Adrenal gland (tissue), 12 donors: ENCODE data around the gene TRIM27. TPM values are rescaled to one million over a fixed set of nuclear protein-coding genes. Genes with fewer than 3 reads are reported as not detected.

Source experiments
- DNase-seq, 7 donors: peaks; one replicate each; pipeline ENCODE4 v3.0.0-alpha.2; 2019 to 2020
- H3K27ac ChIP-seq, 5 donors: fragments of 200-600 bp; sonication (generic) in 4 of 5; 1 replicate in 3 of 5; 2 replicates in 2 of 5; pipeline versions ENCODE4 v1.5.1 to v1.8.0; 2016 to 2020; ENCODE audit warnings: mild to moderate bottlenecking in 1 of 5
- H3K27me3 ChIP-seq: fragments of 200-600 bp; 2 replicates; pipeline ENCODE4 v1.8.0; 2021
- H3K36me3 ChIP-seq, 2 donors: fragments of 200-600 bp; replicated peaks in 1 of 2; 1 replicate in 1 of 2; 2 replicates in 1 of 2; pipeline versions ENCODE4 v1.5.1 to v1.8.0; 2018 to 2022
- H3K4me1 ChIP-seq, 2 donors: fragments of 200-600 bp; replicated peaks in 1 of 2; 1 replicate in 1 of 2; 2 replicates in 1 of 2; pipeline versions ENCODE4 v1.5.1 to v1.8.0; 2018 to 2021
- H3K4me3 ChIP-seq, 4 donors: fragments of 200-600 bp; sonication (generic) in 3 of 4; one replicate each; pipeline ENCODE4 v1.5.1; 2016 to 2018
- H3K9me3 ChIP-seq, 3 donors: fragments of 200-600 bp; sonication (generic) in 1 of 3; replicated peaks in 1 of 3; 1 replicate in 2 of 3; 2 replicates in 1 of 3; pipeline versions ENCODE4 v1.5.1 to v1.8.0; 2016 to 2021
- POLR2A ChIP-seq, 2 donors: fragments of 450-650 bp; IDR thresholded peaks; one replicate each; pipeline ENCODE4 v1.6.1; 2017; ENCODE audit warnings: antibody characterized with exemption in 2 of 2, mild to moderate bottlenecking in 2 of 2, moderate library complexity in 1 of 2
- WGBS, 4 donors: extraction: QIAGEN DNeasy Blood & Tissue Kit in 2 of 4; methylation state at CpG; one replicate each; pipeline versions ENCODE4 v1.1.5 to v1.1.7; 2013 to 2017; 5-methylcytosine and 5-hydroxymethylcytosine counted together
- intact Hi-C, 2 donors: fragments of 100-400 bp; cut with DNase I; formaldehyde crosslinking; loops; one replicate each; pipeline versions ENCODE4 v1.14.1 to v1.15.0; 2022 to 2023
- polyA plus RNA-seq, 3 donors: library from polyadenylated mRNA; stranded (reverse); fragments of 200-250 nt in 2 of 3; fragments of 350-450 nt in 1 of 3; fragmentation: Illumina TruSeq in 1 of 3; extraction: RNeasy Lipid Tissue Mini Kit (QIAGEN cat#74804) in 1 of 3; gene quantifications; one replicate each; pipeline ENCODE4 v1.2.3, GENCODE V29; 2013 to 2014
- total RNA-seq, 9 donors: library from RNA; depleted of rRNA in 4 of 9; stranded (reverse); fragments of >200 nt in 4 of 9; fragments of 120-200 nt in 1 of 9; fragmentation: NEBNext Ultra II Directional in 1 of 9; extraction: Animal tissue kit (Norgen Biotek cat#: 25700) in 1 of 9; gene quantifications; one replicate each; pipeline versions ENCODE4 v1.1.0 to v1.2.4, GENCODE V29; 2013 to 2023
- TF ChIP-seq, protein P1 (sequence below), 6 experiments: fragments of 450-650 bp in 4 of 6; fragments of 200-600 bp in 2 of 6; sonication (generic) in 1 of 6; IDR thresholded peaks; 1 replicate in 5 of 6; 2 replicates in 1 of 6; pipeline versions ENCODE4 v1.5.1 to v1.8.0; 2016 to 2021; ENCODE audit warnings: antibody characterized with exemption in 6 of 6, mild to moderate bottlenecking in 2 of 6, moderate library complexity in 1 of 6
- donor health status: healthy with polysubstance abuse.
- donor health status: Bipolar disorder and iron deficiency.
- donor health status: DM: yes; HTN: yes; CAD: no.
- donor health status: DM: no; HTN: no; CAD: no.
- donor health status: DM: no; HTN: no; CAD: no.
- donor health status: DM: yes; HTN: yes; CAD: no.

TRIM27 gene
- total and polyA plus RNA-seq, 12 donors = 38.3 to 72.2 (median 49.7) TPM

DNA sequence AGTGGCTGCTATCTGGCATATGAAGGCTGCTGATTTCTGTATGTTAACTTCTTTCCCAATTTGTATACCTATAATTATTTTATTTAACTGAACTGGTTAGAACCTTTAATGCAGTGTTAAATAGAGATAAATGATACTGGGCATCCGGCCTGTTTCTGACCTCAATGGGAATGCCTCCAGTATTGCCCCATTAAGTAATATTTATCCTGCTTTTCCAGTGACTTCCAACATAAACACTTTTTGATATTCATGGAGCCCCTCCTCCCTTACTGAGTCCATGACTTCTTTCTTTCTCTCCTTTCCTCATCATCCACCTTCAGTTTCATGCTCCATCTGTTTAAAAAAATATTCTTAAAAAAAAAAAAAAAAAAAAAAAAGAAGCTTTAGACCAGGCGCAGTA is 8.8 kb downstream of the TRIM27 start:
- no peaks in the 10 kb centered on the region for H3K4me1 ChIP-seq
- intact Hi-C loops = no loop called here
- H3K9me3 ChIP-seq = no peaks in the 10 kb centered on the region
- DNase-seq = no peak
- WGBS, 4 donors = 77 to 88% (median 82%) methylated on average over 2 of the region's 2 CpGs
- TF ChIP-seq POLR2A (IDR thresholded peaks at IDR 0.05) = no peak
- TF ChIP-seq, protein P1, sequence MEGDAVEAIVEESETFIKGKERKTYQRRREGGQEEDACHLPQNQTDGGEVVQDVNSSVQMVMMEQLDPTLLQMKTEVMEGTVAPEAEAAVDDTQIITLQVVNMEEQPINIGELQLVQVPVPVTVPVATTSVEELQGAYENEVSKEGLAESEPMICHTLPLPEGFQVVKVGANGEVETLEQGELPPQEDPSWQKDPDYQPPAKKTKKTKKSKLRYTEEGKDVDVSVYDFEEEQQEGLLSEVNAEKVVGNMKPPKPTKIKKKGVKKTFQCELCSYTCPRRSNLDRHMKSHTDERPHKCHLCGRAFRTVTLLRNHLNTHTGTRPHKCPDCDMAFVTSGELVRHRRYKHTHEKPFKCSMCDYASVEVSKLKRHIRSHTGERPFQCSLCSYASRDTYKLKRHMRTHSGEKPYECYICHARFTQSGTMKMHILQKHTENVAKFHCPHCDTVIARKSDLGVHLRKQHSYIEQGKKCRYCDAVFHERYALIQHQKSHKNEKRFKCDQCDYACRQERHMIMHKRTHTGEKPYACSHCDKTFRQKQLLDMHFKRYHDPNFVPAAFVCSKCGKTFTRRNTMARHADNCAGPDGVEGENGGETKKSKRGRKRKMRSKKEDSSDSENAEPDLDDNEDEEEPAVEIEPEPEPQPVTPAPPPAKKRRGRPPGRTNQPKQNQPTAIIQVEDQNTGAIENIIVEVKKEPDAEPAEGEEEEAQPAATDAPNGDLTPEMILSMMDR (IDR thresholded peaks at IDR 0.05) = no peak
- no peak overlapping the region for H3K4me3 ChIP-seq
- no peak overlapping the region for H3K27ac ChIP-seq
- no peaks in the 10 kb centered on the region for H3K27me3 ChIP-seq
- H3K36me3 ChIP-seq = peaks cover 0 to 97% of the 10 kb centered on the region in 2 donors

DNA sequence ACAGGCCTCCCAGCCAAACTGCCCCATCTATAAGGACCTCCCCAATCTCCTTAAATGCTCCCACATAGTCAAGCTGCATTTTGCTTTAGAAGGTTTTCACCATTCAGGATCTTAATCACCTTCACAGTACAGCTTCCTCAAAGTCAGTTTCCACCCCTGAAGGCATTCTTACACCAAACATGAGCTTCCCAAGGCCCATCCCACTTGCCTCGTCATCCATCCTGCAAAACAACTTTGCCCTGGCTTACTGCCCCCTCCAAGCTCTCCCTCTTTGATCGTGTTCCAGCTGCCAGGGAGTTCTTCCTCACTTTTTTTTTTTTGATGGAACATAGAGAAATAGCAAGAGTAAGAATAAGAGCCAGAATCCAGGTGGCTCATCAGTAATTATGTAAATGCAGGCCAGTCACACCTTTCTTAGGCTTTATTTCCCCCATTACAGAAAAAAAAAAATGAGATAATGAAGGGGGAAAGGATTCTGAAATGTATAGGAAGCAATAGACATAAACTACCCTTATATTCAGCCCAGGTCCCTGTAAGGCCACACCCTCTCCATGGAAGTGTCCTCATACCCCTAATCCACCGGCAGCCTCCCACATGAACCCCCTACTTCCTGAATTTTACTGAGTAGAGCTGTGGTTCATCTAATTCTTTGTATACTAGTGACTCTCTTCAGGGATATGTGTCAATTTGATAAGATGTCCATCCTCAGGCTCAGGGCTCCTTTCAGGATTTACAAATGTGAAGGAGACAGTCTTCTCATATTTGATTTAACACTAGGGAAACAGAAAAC is 12.7 kb downstream of the TRIM27 start:
- H3K4me1 ChIP-seq = no peaks in the 10 kb centered on the region
- peak in 1 of 7 donors; percentile 19 for DNase-seq
- no peak for TF ChIP-seq POLR2A (IDR thresholded peaks at IDR 0.05)
- TF ChIP-seq, protein P1 (IDR thresholded peaks at IDR 0.05) = no peak
- no peaks in the 10 kb centered on the region for H3K27me3 ChIP-seq
- peaks cover 0 to 96% of the 10 kb centered on the region in 2 donors for H3K36me3 ChIP-seq
- intact Hi-C loops = no loop called here
- no peaks in the 10 kb centered on the region for H3K9me3 ChIP-seq
- H3K4me3 ChIP-seq = no peak overlapping the region
- no peak overlapping the region for H3K27ac ChIP-seq
- 62 to 67% (median 65%) methylated on average over 3 of the region's 3 CpGs for WGBS, 4 donors

DNA sequence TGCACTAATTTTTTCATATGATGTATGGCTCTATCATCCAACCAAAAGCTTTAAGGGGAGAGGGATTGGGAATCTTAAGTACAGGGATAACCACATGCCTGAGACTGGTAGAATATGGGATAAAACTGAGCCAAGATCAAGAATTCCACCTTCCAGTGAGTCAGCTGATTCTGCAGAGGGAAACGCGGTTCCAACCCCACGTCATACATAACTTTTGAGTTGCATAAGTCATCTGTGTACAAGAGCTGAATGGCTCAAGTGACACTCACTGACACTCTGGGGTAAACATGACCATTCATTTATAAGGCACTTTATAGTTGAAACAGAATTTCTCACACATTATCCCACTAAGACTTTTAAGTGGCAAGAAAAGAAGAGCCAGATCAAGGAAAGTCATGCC is 16.4 kb downstream of the TRIM27 start:
- DNase-seq = no peak
- Histone ChIP-seq H3K27me3 (no peaks in the 10 kb centered on the region), H3K4me3 (no peak overlapping the region), H3K4me1 (no peaks in the 10 kb centered on the region), H3K36me3 (peaks cover 0 to 95% of the 10 kb centered on the region in 2 donors), H3K27ac (no peak overlapping the region), H3K9me3 (no peaks in the 10 kb centered on the region)
- intact Hi-C loops = no loop called here
- 59 to 82% (median 78%) methylated on average over 3 of the region's 3 CpGs for WGBS, 4 donors
- TF ChIP-seq, protein P1 (IDR thresholded peaks at IDR 0.05) = no peak
- TF ChIP-seq POLR2A (IDR thresholded peaks at IDR 0.05) = no peak

DNA sequence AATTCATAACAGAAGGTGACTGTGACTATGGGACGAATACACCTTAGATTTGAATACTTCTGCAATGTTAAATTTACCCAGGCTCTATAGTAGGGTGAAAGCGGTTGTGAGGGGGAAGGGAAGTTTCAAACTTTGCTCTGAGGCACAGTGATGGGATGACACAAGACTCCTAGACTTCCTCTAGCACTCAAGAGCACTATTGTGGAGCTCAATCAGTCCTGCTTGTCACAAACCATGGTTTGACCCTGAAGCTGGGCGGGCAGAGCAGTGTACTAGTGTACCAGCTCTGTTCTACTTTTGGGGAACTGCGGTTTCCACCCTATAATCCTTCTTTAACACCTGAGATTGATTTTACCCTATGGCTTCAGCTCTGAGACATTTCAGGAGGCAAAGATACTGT is 17.1 kb downstream of the TRIM27 start:
- no peaks in the 10 kb centered on the region for H3K27me3 ChIP-seq

More for the DNA sequence above, 17.1 kb downstream of the TRIM27 start:
- Histone ChIP-seq H3K27ac (no peak overlapping the region), H3K4me1 (no peaks in the 10 kb centered on the region), H3K36me3 (peaks cover 0 to 96% of the 10 kb centered on the region in 2 donors), H3K4me3 (no peak overlapping the region), H3K9me3 (no peaks in the 10 kb centered on the region)
- intact Hi-C loops = no loop called here
- DNase-seq = no peak
- 80 to 89% (median 85%) methylated on average over 4 of the region's 4 CpGs for WGBS, 4 donors
- TF ChIP-seq, protein P1 (IDR thresholded peaks at IDR 0.05) = no peak
- TF ChIP-seq POLR2A (IDR thresholded peaks at IDR 0.05) = no peak
